Measurements from ENCODE around the gene KCNF1.
"Not testable (repeated sequence)": the region's sequence is repeated elsewhere in the genome, so short reads cannot be mapped to it uniquely, and the experiment has no call there.

The KCNF1 gene

DNA sequence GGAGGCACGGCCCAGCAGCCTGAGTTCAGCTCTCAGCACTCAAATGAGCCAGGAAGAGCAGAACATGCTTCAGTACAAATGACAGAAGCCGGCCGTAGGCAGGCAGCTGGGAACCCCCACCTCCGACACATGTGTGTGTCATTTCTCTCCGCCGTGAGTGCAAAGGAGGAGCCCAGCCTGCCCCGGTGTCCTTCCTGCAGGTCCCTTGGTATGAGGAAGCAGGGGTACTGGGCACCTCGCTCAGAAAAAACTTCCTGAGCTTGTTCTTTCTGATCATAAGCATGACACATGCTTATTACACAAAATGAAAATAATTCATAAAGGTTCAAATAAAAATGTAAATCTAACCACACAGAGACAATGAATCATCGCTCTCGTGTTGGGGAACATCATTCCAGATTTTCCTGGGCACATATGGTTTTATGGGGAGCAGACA, 35.3 kb downstream of the KCNF1 start:
- no peak for DNase-seq (ENCODE audit: low spot score)

DNA sequence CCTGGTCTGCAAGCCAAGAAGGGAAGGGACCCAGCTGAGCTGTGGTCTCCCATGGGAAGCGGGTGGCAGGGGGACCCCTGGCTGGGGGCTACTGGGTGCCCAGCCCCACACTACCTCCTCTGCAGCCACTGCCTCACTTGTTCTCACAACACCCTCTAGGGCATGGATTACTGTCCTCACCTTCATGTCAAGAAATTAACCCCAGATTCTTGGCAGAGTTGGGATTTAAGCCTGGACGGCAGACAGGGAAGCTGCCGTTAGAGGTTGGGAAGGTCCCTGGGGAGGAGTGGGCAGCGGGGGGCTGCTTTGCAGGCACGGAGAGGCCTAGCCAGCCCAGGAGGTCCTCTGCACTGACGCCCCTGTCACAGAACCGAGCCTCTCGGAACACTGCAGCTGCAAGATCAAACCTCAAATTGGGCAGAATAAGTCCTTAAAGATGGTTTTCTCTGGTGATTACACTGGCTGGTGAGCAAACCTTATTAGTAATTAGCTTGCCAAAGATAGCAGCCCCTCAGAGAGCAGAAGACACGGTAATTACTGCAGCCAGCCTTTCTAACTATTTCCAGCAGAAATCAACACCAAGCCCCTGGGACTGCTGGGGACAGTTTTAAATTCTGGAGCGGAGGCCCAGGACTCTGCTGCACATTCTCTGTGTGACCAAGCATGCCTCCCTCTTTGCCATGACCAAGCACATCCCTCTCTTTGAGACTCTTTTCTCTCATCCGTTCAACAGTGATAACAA, 35.9 kb downstream of the KCNF1 start:
- no peak for DNase-seq (ENCODE audit: low spot score)

DNA sequence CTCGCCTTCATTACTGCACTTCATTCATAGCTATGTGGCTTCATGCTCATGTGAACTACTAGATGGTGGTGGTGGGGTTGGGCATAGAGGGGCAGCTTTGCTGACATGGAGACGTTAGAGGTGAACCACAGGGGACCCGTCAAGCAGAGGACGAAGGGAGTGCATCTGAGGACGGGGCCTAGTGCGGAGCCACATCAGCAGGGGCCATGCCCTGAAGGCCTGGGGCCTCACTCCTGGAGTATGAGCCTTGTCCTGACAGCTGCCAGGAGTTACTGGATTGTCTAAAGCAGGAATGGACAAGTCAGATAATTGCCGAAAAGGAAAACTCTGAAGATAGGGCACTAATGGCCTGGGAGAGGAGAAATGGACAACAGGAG, 36.4 kb downstream of the KCNF1 start:
- no peak for DNase-seq (ENCODE audit: low spot score)

DNA sequence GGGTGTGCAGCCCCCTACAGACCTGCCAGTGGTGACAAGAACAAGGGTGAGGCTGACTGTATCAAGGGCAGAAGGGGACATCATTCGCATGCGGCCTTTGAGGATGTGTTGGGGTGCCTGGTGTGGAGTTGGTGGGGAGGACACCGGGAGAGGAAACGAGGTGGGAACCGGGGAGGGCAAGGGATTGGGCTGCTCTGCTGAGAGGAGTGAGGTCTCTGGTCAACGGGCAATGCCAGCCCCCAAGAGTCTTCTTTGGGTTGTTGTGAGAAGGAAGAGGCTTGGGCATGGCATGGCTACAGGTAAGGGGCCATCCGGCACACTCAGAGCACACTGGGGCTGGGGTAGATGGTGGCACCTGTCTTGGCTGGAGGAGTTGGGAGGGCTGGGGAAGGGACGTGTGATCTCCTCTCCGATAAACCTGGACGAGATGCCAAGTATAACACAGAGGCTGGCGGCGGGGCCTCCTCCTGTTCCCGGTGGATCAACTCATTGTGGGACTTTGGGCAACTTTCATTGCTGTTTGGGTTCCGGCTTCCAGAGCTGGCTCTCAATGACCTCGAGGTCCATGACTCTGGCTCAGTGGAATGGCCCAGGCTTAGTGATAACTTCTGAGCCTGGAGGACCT, 37.0 kb downstream of the KCNF1 start:
- no peak for DNase-seq (ENCODE audit: low spot score)

DNA sequence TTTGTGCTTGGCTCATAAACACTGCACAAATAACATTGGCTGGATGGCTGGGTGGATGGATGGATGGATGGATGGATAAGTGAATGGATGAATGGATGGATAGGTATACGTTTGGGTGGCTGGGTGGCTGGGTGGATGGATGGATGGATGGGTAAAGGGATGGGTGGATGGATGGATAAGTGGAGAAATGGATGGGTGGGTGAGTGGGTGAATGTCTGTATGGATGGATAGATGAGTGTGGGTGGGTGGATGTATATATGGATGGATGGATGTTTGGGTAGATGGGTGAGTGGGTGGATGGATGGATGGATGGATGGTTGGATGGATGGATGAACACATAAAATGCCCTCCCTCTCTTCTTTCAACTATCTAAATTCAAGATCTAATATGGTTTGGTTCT, 38.1 kb downstream of the KCNF1 start:
- no peak for DNase-seq (ENCODE audit: low spot score)

DNA sequence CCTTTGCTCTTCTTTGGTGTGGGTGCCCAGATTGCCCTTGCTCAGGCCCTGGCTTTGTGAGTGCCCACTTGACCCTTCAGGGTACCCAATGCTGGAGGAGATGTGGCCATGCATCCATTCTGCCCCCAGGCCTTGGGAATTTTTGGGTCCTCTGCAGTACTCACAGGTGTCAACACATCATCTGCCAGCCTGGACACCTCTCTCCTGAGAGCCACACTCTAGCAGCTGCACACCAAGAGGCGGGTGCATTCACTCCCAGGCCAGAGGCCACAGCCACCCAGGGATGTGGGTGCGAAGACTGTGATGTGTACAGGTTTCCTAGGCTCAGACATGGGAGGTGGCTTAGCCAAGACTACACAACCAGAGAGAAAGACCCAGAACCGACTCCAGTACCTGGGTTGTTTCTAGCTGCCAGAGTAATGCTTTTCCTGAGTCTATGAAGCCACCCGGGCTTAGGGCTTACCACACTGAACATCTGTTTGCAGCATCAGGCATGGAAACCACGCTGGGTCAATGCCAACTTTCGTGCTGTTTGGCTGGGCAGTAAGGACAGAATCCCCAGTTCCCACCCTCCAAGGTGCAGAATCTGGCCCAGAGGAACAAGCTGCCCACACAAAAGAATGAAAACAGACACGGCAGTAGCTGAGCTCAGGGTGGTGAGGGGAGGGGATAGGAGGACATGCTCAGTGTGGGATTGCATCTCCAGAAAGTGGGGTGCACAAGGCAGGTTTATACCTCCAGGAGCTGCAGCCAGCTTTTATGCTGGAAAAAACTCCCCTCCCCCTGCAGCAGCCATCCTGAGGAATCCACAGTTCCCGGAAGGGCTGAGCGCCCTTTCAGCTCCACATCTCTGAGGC, 40.1 kb downstream of the KCNF1 start:
- no peak for DNase-seq (ENCODE audit: low spot score)

DNA sequence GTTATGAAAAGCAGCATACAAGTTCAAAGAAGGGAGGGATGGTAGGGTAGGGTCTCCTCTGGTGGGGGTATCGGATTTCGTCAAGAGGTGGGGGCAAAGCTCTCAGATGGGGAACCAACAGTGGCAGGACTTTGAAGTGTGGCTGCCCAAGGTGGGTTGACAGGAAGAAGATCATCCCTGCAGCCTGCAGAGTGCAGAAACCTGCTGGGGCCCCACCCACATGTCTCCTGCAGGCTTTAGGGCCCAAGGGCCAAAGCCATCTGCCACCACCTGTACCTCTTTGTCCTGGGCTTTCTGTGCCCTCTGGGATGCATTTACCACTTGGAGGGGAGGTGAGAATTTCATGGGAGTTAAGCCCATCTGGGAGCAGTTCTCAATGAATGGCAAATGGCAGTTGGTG, 42.7 kb downstream of the KCNF1 start:
- DNase-seq (ENCODE audit: low spot score) = no peak

DNA sequence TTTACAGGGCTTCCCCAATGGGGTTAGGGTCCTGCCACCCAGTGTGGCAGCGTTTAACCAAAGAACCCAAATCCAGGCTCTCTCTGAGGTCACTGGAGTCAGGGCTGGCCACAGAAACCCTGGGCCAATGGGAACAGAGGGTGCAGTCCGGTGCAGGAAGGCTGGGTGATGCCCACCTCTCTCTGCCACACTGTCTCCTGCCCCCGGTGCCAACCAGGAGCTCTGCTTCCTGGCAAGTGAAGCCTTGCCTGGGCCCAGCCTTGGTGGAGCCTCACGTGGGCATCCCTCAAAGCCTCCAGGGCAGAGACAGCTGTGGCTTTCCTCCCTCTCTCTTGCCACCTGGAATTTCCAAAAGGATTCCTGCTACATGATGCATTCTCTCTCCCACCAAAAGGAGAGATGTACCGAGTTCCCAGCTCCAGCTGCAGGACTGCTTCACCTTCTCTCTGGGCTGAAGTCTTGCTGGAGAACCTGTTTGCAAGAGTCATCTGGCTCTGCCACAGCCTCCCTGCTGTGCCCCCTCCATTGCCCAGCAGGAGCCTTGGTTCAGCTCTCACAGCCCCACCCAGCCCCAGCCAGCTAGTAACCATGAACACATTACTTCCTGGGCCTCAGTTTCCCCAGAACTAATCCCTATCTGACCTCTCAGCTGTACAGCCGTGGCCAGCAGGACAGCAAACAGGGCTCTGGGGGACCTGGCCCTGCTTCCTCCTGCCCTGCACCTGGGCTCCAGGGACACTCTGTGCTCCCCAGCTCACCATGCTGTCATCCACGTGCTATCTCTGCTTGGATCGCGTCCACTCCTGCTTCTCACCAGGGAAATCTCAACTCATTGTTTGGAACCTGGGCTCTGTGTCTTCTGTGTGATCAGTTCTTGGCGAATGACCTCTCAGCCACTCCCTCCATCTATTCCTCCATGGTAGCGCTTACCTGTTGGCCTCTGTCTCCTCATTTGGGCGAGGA, 43.4 kb downstream of the KCNF1 start:
- DNase-seq (ENCODE audit: low spot score) = no peak

DNA sequence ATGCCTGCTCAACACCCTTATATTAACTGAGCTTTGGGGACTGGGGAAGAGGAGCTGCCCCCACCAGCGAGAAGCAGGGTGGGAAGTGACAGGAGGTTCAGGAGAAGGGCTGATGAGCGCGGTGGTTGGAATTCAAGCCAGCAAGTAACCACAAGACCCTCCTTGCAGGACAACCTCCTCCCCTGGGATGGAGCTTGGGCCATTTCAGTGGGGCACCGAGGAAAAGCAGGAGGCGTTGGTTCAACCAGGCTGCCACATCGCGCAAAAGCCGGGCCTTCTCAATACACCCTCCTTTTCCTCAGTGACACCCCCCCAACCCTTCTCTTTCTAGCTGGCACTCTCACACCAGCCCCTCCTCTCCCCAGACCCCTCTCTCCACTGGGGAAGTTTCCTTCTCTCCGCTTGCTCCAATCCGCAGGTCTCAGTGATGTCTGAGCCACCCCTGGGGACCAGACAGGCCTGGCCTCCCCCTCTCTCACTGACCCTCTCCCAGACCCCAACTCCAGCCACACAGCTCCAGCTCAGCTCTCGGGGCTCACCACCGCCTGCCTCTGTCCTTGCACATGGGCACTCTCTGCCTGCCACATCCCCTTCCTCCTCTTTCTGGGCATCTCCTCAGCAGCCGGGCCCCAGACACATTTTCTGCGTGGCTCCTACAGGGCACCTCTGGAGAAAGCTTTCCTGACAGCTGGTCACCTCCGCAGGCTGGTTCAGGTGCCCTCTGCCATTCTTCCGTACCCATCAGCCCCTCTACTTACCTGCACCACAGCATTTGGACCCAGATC, 44.5 kb downstream of the KCNF1 start:
- no peak for DNase-seq (ENCODE audit: low spot score)

DNA sequence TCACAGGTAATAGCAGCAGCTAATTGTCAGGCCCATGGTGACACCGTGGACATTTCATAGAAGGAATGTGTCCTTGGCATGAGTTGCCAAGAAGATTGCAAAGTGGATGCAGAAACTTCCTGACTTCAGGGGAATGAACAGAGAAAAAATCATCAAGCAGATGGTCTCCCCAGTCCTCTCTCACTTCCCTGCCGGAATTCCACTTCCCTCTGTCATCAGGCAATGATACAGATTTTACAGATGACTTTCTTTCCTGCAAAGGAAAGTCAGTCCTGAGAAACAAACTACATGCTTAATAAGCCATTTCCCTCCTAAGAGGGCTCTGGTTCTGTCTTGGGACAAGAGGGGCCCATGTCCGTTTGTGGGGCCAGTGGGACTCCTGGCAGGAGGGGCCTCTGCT, 45.7 kb downstream of the KCNF1 start:
- no peak for DNase-seq (ENCODE audit: low spot score)

DNA sequence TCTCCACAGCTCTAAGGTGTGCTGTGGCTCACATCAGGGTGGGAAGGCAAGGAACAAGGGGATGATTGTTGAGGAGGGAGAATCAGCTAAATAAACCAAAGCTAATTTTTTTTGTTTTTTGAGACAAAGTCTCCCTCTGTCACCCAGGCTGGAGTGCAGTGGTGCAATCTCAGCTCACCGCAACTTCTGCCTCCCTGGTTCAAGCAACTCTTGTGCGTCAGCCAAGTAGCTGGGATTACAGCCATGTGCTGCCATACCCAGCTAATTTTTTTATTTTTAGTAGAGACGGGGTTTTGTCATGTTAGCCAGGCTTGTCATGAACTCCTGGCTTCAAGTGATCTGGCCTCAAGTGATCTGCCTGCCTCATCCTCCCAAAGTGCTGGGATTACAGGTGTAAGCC, 46.7 kb downstream of the KCNF1 start:
- DNase-seq (ENCODE audit: low spot score) = not testable (repeated sequence)

DNA sequence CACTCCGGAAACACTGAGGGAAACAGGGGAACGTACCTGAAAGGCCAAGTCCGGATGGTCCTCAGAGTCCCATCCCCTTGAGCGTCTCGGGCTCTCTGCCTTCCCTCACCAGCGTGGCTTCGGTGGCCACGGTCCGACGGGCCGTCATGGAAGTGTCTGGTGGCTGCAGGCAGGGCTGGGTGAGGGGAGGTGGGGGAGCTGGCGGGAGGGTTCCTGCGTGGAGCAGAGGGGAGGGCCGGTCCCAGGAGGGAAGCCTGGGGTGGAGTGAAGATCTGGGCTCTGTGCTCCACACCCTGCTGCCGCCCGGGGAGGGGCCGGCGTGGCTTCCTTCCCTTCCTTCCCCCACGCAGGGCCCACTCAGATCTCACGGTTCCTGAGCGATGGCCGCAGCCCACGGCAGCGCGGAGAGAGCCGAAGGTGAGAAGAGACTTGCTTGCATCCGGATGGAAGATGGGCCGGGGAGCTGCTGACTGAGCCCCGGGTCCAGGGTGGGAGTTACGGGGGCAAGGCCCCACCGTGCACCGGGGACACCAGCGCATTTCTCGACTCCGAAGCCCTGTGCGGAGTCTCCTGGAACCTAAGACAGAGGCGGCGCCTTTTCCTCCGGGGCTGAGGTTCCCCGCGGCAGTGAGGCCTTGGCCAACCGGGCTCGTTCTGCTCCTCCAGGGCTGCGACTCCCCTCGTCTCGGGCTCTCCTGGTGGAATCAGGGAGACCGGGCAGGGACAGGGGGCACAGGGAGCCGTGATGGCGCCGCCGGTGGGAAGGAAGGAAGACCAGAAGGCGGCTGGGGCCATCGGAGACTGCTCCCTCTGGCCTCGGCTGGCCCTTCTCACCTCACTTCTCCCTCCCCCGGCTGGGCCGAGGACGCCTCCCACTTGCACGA, 49.1 kb downstream of the KCNF1 start:
- no peak for DNase-seq (ENCODE audit: low spot score)

DNA sequence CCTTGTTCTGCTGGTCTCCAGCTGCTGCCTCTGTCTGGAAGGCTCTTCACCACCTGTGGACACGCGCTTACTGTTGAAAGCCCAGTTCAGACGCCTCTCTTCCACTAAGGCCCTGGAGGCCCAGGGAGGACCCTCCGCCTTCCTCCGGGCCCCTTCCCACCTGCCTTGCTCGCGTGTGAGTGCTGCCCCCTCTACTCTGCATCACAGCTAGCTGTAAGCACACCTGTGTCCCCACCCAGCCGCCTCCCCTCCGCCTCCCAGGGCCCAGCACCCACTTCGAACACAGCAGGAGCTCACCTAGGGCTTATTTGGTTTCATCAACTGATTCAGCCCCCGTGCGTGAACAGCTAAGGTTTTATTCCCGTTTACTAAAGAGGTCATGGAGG, 49.7 kb downstream of the KCNF1 start:
- DNase-seq (ENCODE audit: low spot score) = no peak

DNA sequence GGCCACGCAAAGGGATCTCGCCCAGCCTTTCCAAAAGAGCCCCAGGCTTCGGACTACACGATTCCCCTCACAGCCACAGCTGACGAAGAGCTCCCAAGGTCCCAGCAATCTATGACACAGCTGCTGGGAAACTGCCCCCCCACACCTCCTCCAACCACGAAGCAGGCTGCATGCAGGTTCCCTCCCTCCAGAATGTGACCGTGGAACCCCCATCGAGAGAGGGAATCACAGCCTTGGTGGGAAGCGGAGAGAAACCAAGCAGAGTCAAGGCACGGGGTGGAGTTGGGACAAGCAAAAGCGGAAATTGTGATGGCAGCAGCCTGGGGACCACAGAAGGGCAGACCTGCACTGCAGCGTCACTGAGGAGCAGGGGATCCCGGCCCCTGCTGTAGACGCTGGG, 50.3 kb downstream of the KCNF1 start:
- no peak for DNase-seq (ENCODE audit: low spot score)

DNA sequence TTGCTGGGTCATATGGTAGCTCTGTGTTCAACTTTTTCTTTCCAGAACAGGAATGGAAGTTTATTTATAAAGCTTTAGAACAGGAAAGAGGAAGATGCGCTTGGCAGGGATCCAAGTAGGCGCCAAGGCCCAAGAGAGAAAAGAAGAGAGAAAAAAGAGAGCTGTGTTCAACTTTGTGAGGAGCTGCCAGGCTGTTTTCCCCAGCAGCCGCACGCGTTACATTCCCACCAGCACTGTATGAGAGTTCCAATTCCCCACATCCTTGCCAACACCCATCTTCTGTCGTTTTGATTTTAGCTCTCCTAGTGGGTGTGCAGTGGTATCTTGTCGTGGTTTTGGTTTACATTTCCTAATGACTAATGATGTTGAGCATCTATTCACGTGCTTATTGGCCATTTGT, 51.4 kb downstream of the KCNF1 start:
- no peak for DNase-seq (ENCODE audit: low spot score)

Measured in activated CD4-positive, alpha-beta T cell treated with anti-CD3 and anti-CD28 coated beads, Interleukin-2, Interleukin-4, amounts not matched to agents 100 ng/mL and 50 ng/mL, durations not matched to agents 16 hours and 8 hours (primary cell).